ENCODE data around the gene SNRPD3. TPM values are rescaled to one million over a fixed set of nuclear protein-coding genes. Genes with fewer than 3 reads are reported as not detected.
"Not testable (repeated sequence)": the region's sequence is repeated elsewhere in the genome, so short reads cannot be mapped to it uniquely, and the experiment has no call there.

SNRPD3 gene
- total RNA-seq, 2 donors from 2014 or later: 71.4 to 142 TPM

DNA sequence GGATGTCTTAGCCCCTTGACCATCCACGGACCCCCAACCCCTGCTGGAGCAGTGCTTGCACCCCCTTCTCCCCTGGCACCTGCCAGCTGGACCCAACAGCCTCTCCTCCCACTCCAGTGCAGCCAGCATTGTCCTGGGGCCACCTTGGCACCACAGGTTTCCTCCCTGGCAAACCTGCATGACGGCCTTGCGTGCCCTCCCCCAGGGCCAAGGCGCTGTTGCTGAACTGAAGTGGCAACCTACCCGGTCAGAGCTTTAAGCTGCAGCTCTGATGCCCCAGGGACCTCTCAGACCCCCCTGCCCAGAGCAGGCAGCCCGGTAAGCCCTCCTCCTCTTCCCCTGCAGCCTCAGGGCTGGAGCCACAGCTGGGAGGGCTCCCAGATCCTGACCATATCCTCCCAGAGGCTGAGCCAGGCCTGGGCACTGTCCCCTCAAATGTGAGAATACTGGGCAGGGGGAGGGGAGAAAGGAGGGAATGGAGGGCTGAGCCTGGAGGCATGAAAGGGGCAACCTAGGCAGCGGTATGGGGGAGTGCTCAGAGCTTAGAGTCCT lies 38.8 kb downstream of the SNRPD3 start:
- H3K4me1 ChIP-seq: no peaks in the 10 kb centered on the region
- H3K9ac ChIP-seq (ENCODE audit: low read depth in 2 of 2, low read length in 2 of 2): no peak overlapping the region
- H3K27me3 ChIP-seq: no peaks in the 10 kb centered on the region
- no peak overlapping the region for H3K27ac ChIP-seq
- intact Hi-C loops (cut with DNase I): no loop called here
- TF ChIP-seq, protein P1, sequence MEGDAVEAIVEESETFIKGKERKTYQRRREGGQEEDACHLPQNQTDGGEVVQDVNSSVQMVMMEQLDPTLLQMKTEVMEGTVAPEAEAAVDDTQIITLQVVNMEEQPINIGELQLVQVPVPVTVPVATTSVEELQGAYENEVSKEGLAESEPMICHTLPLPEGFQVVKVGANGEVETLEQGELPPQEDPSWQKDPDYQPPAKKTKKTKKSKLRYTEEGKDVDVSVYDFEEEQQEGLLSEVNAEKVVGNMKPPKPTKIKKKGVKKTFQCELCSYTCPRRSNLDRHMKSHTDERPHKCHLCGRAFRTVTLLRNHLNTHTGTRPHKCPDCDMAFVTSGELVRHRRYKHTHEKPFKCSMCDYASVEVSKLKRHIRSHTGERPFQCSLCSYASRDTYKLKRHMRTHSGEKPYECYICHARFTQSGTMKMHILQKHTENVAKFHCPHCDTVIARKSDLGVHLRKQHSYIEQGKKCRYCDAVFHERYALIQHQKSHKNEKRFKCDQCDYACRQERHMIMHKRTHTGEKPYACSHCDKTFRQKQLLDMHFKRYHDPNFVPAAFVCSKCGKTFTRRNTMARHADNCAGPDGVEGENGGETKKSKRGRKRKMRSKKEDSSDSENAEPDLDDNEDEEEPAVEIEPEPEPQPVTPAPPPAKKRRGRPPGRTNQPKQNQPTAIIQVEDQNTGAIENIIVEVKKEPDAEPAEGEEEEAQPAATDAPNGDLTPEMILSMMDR (IDR thresholded peaks at IDR 0.05): no peak
- H3K9me3 ChIP-seq: no peaks in the 10 kb centered on the region
- H3K4me3 ChIP-seq: no peak overlapping the region
- DNase-seq: no peak
- H3K36me3 ChIP-seq: no peaks in the 10 kb centered on the region

DNA sequence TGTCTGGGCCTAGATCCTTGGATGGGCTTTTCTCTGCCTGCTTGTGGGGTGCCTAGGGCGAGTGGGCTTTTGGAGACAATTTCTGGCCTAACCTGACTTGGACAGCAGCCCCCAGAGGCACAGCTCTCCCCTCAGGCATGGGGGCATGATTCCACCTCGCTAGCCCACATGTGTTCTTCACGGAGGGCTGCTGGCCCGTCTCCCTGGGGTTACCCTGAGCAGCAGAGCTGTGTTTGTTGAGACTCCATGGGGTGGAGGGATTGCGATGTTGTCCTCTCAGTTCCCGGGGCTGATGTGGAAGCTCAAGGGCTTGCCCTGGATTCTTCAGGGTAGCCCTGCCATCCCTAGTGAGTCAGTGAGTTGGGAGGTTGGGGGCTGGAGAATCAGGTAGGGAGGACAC lies 39.4 kb downstream of the SNRPD3 start:
- no peak overlapping the region for H3K27ac ChIP-seq
- no peaks in the 10 kb centered on the region for H3K4me1 ChIP-seq
- H3K9me3 ChIP-seq: no peaks in the 10 kb centered on the region
- no peaks in the 10 kb centered on the region for H3K36me3 ChIP-seq
- H3K4me3 ChIP-seq: no peak overlapping the region
- TF ChIP-seq, protein P1 (IDR thresholded peaks at IDR 0.05): no peak
- no peaks in the 10 kb centered on the region for H3K27me3 ChIP-seq
- DNase-seq: no peak
- no peak overlapping the region for H3K9ac ChIP-seq (ENCODE audit: low read depth in 2 of 2, low read length in 2 of 2)
- intact Hi-C loops (cut with DNase I): no loop called here

GRCh38 chr22:24595863-24596262 lies 40.1 kb downstream of the SNRPD3 start:
- Histone ChIP-seq H3K4me3 (no peak overlapping the region), H3K9me3 (no peaks in the 10 kb centered on the region), H3K9ac (ENCODE audit: low read depth in 2 of 2, low read length in 2 of 2) (no peak overlapping the region), H3K27me3 (no peaks in the 10 kb centered on the region), H3K4me1 (no peaks in the 10 kb centered on the region), H3K36me3 (no peaks in the 10 kb centered on the region), H3K27ac (no peak overlapping the region)
- DNase-seq: no peak
- TF ChIP-seq, protein P1 (IDR thresholded peaks at IDR 0.05): no peak
- intact Hi-C loops (cut with DNase I): no loop called here

DNA sequence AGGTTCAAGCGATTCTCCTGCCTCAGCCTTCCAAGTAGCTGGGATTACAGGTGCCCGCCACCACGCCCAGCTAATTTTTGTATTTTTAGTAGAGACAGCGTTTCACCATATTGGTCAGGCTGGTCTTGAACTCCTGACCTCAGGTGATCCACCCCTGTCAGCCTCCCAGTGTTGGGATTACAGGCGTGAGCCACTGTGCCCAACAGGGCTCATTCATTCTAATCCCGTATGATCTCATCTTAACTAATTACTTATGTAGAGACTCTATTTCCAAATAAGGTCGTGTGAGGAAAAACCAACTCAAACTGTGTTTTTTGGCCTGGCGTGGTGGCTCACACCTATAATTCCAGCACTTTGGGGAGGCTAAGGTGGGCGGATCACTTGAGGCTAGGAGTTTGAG lies 41.3 kb downstream of the SNRPD3 start:
- H3K9ac ChIP-seq (ENCODE audit: low read depth in 2 of 2, low read length in 2 of 2); H3K4me1 ChIP-seq; H3K27ac ChIP-seq; H3K27me3 ChIP-seq; DNase-seq; intact Hi-C loops (cut with DNase I); H3K9me3 ChIP-seq; H3K4me3 ChIP-seq; H3K36me3 ChIP-seq: not testable (repeated sequence)

- Histone ChIP-seq H3K36me3 (no peaks in the 10 kb centered on the region), H3K4me1 (peaks cover 11% of the 10 kb centered on the region), H3K27ac (no peak overlapping the region), H3K4me3 (no peak overlapping the region), H3K27me3 (no peaks in the 10 kb centered on the region), H3K9me3 (no peaks in the 10 kb centered on the region), H3K9ac (ENCODE audit: low read depth in 2 of 2, low read length in 2 of 2) (no peak overlapping the region)
- TF ChIP-seq, protein P1 (IDR thresholded peaks at IDR 0.05): no peak
- DNase-seq: no peak
- intact Hi-C loops (cut with DNase I): no loop called here
Measured at GRCh38 chr22:24599514-24599913, 43.7 kb downstream of the SNRPD3 start.

- H3K27me3 ChIP-seq; H3K4me3 ChIP-seq; H3K36me3 ChIP-seq; H3K9ac ChIP-seq (ENCODE audit: low read depth in 2 of 2, low read length in 2 of 2); H3K27ac ChIP-seq; H3K9me3 ChIP-seq; DNase-seq: not testable (repeated sequence)
- H3K4me1 ChIP-seq: peaks cover 11% of the 10 kb centered on the region
- intact Hi-C loops (cut with DNase I): loop anchor here (5.0 kb wide), 1 partner anchor 923 kb away; no protein-coding TSS in a partner anchor
Measured at GRCh38 chr22:24599958-24600715, 44.3 kb downstream of the SNRPD3 start.

Measured in colonic mucosa (tissue), 4 donors.